HCT116 (cell line): Measurements from ENCODE around the gene TGFBR3L. TPM values are rescaled to one million over a fixed set of nuclear protein-coding genes. Genes with fewer than 3 reads are reported as not detected.

Source experiments
- ATAC-seq: fragments of 200-7000 bp; cut with Tn5 transposase; 2 replicates; pipeline ENCODE4 v1.9.1; 2020; ENCODE audit warnings: mild to moderate bottlenecking, moderate library complexity
- BruUV-seq: library from RNA; stranded (reverse); fragments of 400-500 nt; replicated peaks from 2 replicates; lab custom pipeline; 2021; lab: Mats Ljungman, UMichigan
- CTCF ChIA-PET: fragments of 300-600 bp; sonication (Branson Sonifier 250); formaldehyde crosslinking; loops from one replicate; lab custom pipeline; 2021; ENCODE audit warnings: antibody characterized with exemption; lab: Charles Lee
- POLR2A ChIA-PET: fragments of 300-600, 350-600 bp; sonication (Branson Sonifier 250); formaldehyde crosslinking; loops from one replicate; lab custom pipeline; 2021; ENCODE audit warnings: antibody characterized with exemption; lab: Charles Lee
- RAD21 ChIA-PET, 2 experiments: fragments of 300-600 bp; sonication (Branson Sonifier 250); formaldehyde crosslinking; loops; one replicate each; lab custom pipeline; 2023; ENCODE audit warnings: low total read pairs in 2 of 2; ENCODE audit not compliant: uncharacterized antibody in 2 of 2, unreplicated experiment in 2 of 2, low non-redundant PET in 1 of 2; lab: Charles Lee
- DNase-seq: peaks from one replicate; pipeline ENCODE4 v3.0.0-alpha.2; 2010; ENCODE audit warnings: low read depth, low spot score
- H2AFZ ChIP-seq: fragments of 200-600 bp; shearing (Covaris generic), sonication (generic); 2 replicates; pipeline ENCODE4 v1.6.1; 2017; ENCODE audit warnings: low read depth, mixed run types, mixed read lengths, antibody characterized with exemption, low read length; ENCODE audit not compliant: poor library complexity, severe bottlenecking
- H3K27ac ChIP-seq: 2 replicates; pipeline ENCODE4 v1.5.1; 2012; ENCODE audit warnings: low read depth, low read length
- H3K27me3 ChIP-seq: fragments of 200-600 bp; sonication (generic); 2 replicates; pipeline ENCODE4 v1.6.1; 2016; ENCODE audit warnings: mixed run types, low read length, mixed read lengths; ENCODE audit not compliant: insufficient read depth
- H3K36me3 ChIP-seq, 2 experiments: fragments of 200-500 bp in 1 of 2; fragments of 200-600 bp in 1 of 2; sonication (Bioruptor generic) in 1 of 2; sonication (generic) in 1 of 2; 2 replicates each; pipeline versions ENCODE4 v1.5.1 to v1.6.1; 2014 to 2016; ENCODE audit warnings: low read length in 2 of 2, inconsistent platforms in 1 of 2, mixed read lengths in 1 of 2, mixed run types in 1 of 2; ENCODE audit not compliant: insufficient read depth in 2 of 2, control insufficient read depth in 1 of 2
- H3K4me1 ChIP-seq, 2 experiments: fragments of 200-600 bp in 1 of 2; sonication (generic) in 1 of 2; 2 replicates each; pipeline versions ENCODE4 v1.5.1 to v1.6.1; 2012 to 2017; ENCODE audit warnings: low read length in 2 of 2, inconsistent platforms in 1 of 2, mild to moderate bottlenecking in 1 of 2, mixed read lengths in 1 of 2, mixed run types in 1 of 2, moderate library complexity in 1 of 2; ENCODE audit not compliant: insufficient read depth in 2 of 2, control insufficient read depth in 1 of 2
- H3K4me2 ChIP-seq: fragments of 200-600 bp; sonication (generic); 2 replicates; pipeline ENCODE4 v1.6.1; 2017; ENCODE audit warnings: mixed run types, low read length, mixed read lengths
- H3K4me3 ChIP-seq, 2 experiments: fragments of 200-600 bp in 1 of 2; sonication (generic) in 1 of 2; replicated peaks in 1 of 2; 2 replicates each; pipeline ENCODE4 v1.5.1; 2011 to 2016; ENCODE audit warnings: low read length in 2 of 2, control low read depth in 1 of 2, low read depth in 1 of 2, mild to moderate bottlenecking in 1 of 2, mixed read lengths in 1 of 2, mixed run types in 1 of 2
- H3K79me2 ChIP-seq: fragments of 200-600 bp; sonication (generic); 2 replicates; pipeline ENCODE4 v1.6.1; 2017; ENCODE audit warnings: mild to moderate bottlenecking, mixed run types, low read length, moderate library complexity, mixed read lengths; ENCODE audit not compliant: insufficient read depth
- H3K9ac ChIP-seq: fragments of 200-600 bp; sonication (generic); 2 replicates; pipeline ENCODE4 v1.6.1; 2016; ENCODE audit warnings: low read length, mixed read lengths
- H3K9me2 ChIP-seq: fragments of 200-600 bp; sonication (generic), shearing (Covaris generic); 2 replicates; pipeline ENCODE4 v1.6.1; 2017; ENCODE audit warnings: mixed run types, mild to moderate bottlenecking, moderate library complexity; ENCODE audit not compliant: insufficient read depth
- H3K9me3 ChIP-seq, 2 experiments: fragments of 200-500 bp in 1 of 2; fragments of 200-600 bp in 1 of 2; sonication (Bioruptor generic) in 1 of 2; sonication (generic) in 1 of 2; 2 replicates each; pipeline ENCODE4 v1.6.1; 2014 to 2017; ENCODE audit warnings: low read length in 2 of 2, mixed read lengths in 2 of 2, inconsistent platforms in 1 of 2, low read depth in 1 of 2, mild to moderate bottlenecking in 1 of 2, mixed run types in 1 of 2, moderate library complexity in 1 of 2; ENCODE audit not compliant: control insufficient read depth in 1 of 2, insufficient read depth in 1 of 2
- H4K20me1 ChIP-seq: fragments of 200-600 bp; sonication (generic), shearing (Covaris generic); 2 replicates; pipeline ENCODE4 v1.6.1; 2017; ENCODE audit warnings: mixed run types, mild to moderate bottlenecking, moderate library complexity; ENCODE audit not compliant: insufficient read depth
- CEBPB ChIP-seq: IDR thresholded peaks from 2 replicates; pipeline ENCODE4 v1.6.1; 2012; ENCODE audit warnings: low read depth
- ELF1 ChIP-seq: IDR thresholded peaks from 2 replicates; pipeline ENCODE4 v1.6.1; 2012; ENCODE audit warnings: low read depth, borderline replicate concordance
- EZH2 ChIP-seq: fragments of 200-600 bp; sonication (generic); IDR thresholded peaks from 2 replicates; pipeline ENCODE4 v1.6.1; 2017; ENCODE audit warnings: antibody characterized with exemption, mixed run types
- EZH2phosphoT487 ChIP-seq: fragments of 200-600 bp; IDR thresholded peaks from 2 replicates; pipeline ENCODE4 v1.6.1; 2018; ENCODE audit warnings: antibody characterized with exemption, borderline replicate concordance
- FOSL1 ChIP-seq: IDR thresholded peaks from 2 replicates; pipeline ENCODE4 v1.6.1; 2012; ENCODE audit warnings: low read depth
- POLR2AphosphoS5 ChIP-seq: IDR thresholded peaks from 2 replicates; pipeline ENCODE4 v1.6.1; 2011; ENCODE audit warnings: mild to moderate bottlenecking, low read depth, low read length, moderate library complexity
- RAD21 ChIP-seq: IDR thresholded peaks from 2 replicates; pipeline ENCODE4 v1.6.1; 2012; ENCODE audit warnings: low read depth, mild to moderate bottlenecking
- SIN3A ChIP-seq: IDR thresholded peaks from 2 replicates; pipeline ENCODE4 v1.6.1; 2012; ENCODE audit warnings: low read depth
- SRF ChIP-seq: IDR thresholded peaks from 2 replicates; pipeline ENCODE4 v1.6.1; 2012; ENCODE audit warnings: low read depth
- TCF7L2 ChIP-seq: IDR thresholded peaks from 2 replicates; pipeline ENCODE4 v1.7.0; 2011; ENCODE audit warnings: borderline replicate concordance, inconsistent platforms; ENCODE audit not compliant: insufficient read depth, insufficient read length; ENCODE audit errors: extremely low read depth
- ZFX ChIP-seq: fragments of 450-650 bp; IDR thresholded peaks from 2 replicates; pipeline ENCODE4 v1.6.1; 2017
- ZNF274 ChIP-seq: fragments of 200-500 bp; sonication (Bioruptor generic); IDR thresholded peaks from 2 replicates; pipeline ENCODE4 v1.6.1; 2014; ENCODE audit warnings: mild to moderate bottlenecking, low read depth, low read length, inconsistent platforms
- intact Hi-C: fragments of 100-400 bp; cut with micrococcal nuclease; formaldehyde crosslinking; loops from 2 replicates; pipeline ENCODE4 v1.10.0; 2022
- total RNA-seq: library from RNA; stranded (reverse); gene quantifications from one replicate; pipeline ENCODE4 v1.2.1, GENCODE V29; 2021; ENCODE audit not compliant: unreplicated experiment
- TF ChIP-seq, protein P1 (sequence below): IDR thresholded peaks from 2 replicates; pipeline ENCODE4 v1.6.1; 2012
- TF ChIP-seq, protein P2 (sequence below), 3 experiments: fragments of 200-600 bp in 1 of 3; sonication (generic) in 1 of 3; IDR thresholded peaks in 2 of 3; conservative IDR thresholded peaks in 1 of 3; 2 replicates each; pipeline ENCODE4 v1.5.1; 2012 to 2017; ENCODE audit warnings: low read depth in 2 of 3, low read length in 2 of 3, antibody characterized with exemption in 1 of 3, borderline replicate concordance in 1 of 3, control low read depth in 1 of 3, mild to moderate bottlenecking in 1 of 3, mixed read lengths in 1 of 3, mixed run types in 1 of 3, moderate library complexity in 1 of 3; ENCODE audit not compliant: insufficient read depth in 1 of 3

The TGFBR3L gene
- total RNA-seq, 1 experiment from 2014 or later: 30.9 TPM

DNA sequence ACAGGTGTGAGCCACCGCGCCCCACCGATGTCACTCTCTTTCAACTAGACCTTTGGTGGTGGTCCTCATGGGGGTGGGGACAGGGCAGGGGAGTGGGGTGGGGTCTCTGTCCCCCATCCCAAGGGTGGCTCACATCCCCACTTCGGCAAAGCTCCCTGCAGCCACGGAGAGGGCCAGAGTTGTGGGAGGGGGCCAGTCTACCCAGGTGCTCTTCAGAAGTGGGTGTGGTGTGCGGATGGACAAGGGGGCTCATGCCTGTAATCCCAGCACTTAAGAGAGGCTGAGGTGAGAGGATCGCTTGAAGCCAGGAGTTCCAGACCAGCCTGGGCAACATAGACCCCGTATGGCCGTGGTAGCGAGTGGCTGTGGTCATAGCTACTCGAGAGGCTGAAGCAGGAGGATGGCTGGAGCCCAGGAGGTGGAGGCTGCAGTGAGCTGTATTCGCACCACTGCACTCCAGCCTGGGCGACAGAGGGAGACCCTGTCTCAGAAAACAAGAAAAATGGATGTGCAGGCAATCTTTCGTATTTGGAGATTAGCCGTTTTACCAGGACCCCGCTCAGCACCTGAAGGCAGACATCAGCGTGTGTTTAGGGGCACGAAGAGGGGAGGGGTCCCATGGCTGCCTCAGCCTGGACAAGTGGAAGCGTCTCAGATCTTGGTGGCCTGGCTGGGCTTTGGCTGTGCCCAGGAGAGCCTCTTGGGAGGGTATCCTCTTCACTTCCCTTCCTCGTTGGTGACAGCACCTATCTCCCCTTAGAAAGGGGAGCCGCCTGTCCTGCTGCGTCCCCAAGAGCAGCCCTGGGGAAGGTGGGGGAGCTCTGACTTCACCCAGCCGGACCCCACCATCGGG, 846 bp downstream of the TGFBR3L start:
- H3K79me2 ChIP-seq: peaks cover 10% of the 10 kb centered on the region; the same call in 1 of the 2 replicates
- H3K9ac ChIP-seq: peak overlapping the region; percentile 89
- H3K9me3 ChIP-seq: no peaks in the 10 kb centered on the region
- peak overlapping the region; percentile 89 for H3K27ac ChIP-seq
- H4K20me1 ChIP-seq: no peaks in the 10 kb centered on the region
- H3K9me2 ChIP-seq: no peaks in the 10 kb centered on the region
- RAD21 ChIA-PET: no interaction called here
- POLR2A ChIA-PET: no interaction called here
- peaks cover 5 to 6% of the 10 kb centered on the region in 2 experiments; a peak in 3 of 4 replicates for H3K36me3 ChIP-seq
- peaks cover 14 to 47% of the 10 kb centered on the region in 2 experiments; a peak in 3 of 4 replicates for H3K4me1 ChIP-seq
- TF ChIP-seq TCF7L2 (no peak), POLR2AphosphoS5 (no peak), ELF1 (no peak), ZNF274 (no peak), RAD21 (no peak), ZFX (no peak), CEBPB (no peak), FOSL1 (no peak), EZH2 (no peak), EZH2phosphoT487 (no peak), SIN3A (no peak), SRF (no peak)
- TF ChIP-seq, protein P1, sequence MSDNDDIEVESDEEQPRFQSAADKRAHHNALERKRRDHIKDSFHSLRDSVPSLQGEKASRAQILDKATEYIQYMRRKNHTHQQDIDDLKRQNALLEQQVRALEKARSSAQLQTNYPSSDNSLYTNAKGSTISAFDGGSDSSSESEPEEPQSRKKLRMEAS: no peak
- TF ChIP-seq, protein P2, sequence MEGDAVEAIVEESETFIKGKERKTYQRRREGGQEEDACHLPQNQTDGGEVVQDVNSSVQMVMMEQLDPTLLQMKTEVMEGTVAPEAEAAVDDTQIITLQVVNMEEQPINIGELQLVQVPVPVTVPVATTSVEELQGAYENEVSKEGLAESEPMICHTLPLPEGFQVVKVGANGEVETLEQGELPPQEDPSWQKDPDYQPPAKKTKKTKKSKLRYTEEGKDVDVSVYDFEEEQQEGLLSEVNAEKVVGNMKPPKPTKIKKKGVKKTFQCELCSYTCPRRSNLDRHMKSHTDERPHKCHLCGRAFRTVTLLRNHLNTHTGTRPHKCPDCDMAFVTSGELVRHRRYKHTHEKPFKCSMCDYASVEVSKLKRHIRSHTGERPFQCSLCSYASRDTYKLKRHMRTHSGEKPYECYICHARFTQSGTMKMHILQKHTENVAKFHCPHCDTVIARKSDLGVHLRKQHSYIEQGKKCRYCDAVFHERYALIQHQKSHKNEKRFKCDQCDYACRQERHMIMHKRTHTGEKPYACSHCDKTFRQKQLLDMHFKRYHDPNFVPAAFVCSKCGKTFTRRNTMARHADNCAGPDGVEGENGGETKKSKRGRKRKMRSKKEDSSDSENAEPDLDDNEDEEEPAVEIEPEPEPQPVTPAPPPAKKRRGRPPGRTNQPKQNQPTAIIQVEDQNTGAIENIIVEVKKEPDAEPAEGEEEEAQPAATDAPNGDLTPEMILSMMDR (IDR thresholded peaks at IDR 0.05 in 2 of 3, conservative IDR thresholded peaks at IDR 0.05 in 1 of 3; ENCODE audit: borderline replicate concordance in 1 of 3, insufficient read depth in 1 of 3, low read depth in 2 of 3, low read length in 2 of 3): no peak
- CTCF ChIA-PET: interaction anchor here (1.3 kb wide), 1 partner anchor 12 kb away, joined by 6 read pairs; the partner anchor contains the start of gene MAP2K7
- H3K4me3 ChIP-seq: peak overlapping the region; percentile 66 to 74
- intact Hi-C loops: no loop called here
- no peak for ATAC-seq
- no TSS peak for BruUV-seq
- no peak for DNase-seq
- peak overlapping the region; percentile 91 for H3K4me2 ChIP-seq
- no peak overlapping the region for H2AFZ ChIP-seq
- H3K27me3 ChIP-seq: no peaks in the 10 kb centered on the region
